Immature natural killer cell (primary cell): ENCODE data around the gene RGS6. TPM values are rescaled to one million over a fixed set of nuclear protein-coding genes. Genes with fewer than 3 reads are reported as not detected.
"Not testable (repeated sequence)": the region's sequence is repeated elsewhere in the genome, so short reads cannot be mapped to it uniquely, and the experiment has no call there.

Experiments
- DNase-seq, 3 donors: peaks; one replicate each; pipeline ENCODE4 v3.0.0; 2022; ENCODE audit warnings: mixed read lengths in 1 of 3
- H3K27ac Mint-ChIP-seq, 6 donors: one replicate each; pipeline ENCODE4 v1.8.0; 2020; ENCODE audit warnings: mixed read lengths in 6 of 6, mild to moderate bottlenecking in 5 of 6, inconsistent platforms in 4 of 6, moderate library complexity in 3 of 6
- H3K27me3 Mint-ChIP-seq, 3 donors: one replicate each; pipeline ENCODE4 v1.8.0; 2020 to 2021; ENCODE audit warnings: low read depth in 3 of 3, mild to moderate bottlenecking in 3 of 3, mixed read lengths in 3 of 3, moderate library complexity in 3 of 3, inconsistent platforms in 1 of 3
- H3K36me3 Mint-ChIP-seq, 3 donors: one replicate each; pipeline ENCODE4 v1.8.0; 2020; ENCODE audit warnings: mixed read lengths in 3 of 3, inconsistent platforms in 2 of 3, mild to moderate bottlenecking in 2 of 3
- H3K4me1 Mint-ChIP-seq, 2 donors: one replicate each; pipeline ENCODE4 v1.8.0; 2020; ENCODE audit warnings: inconsistent platforms in 2 of 2, mild to moderate bottlenecking in 2 of 2, mixed read lengths in 2 of 2, moderate library complexity in 1 of 2
- H3K4me3 Mint-ChIP-seq, 5 donors: one replicate each; pipeline ENCODE4 v1.8.0; 2020; ENCODE audit warnings: mild to moderate bottlenecking in 5 of 5, mixed read lengths in 5 of 5, inconsistent platforms in 3 of 5, moderate library complexity in 3 of 5
- H3K9me3 Mint-ChIP-seq, 6 donors: one replicate each; pipeline ENCODE4 v1.8.0; 2020; ENCODE audit warnings: mild to moderate bottlenecking in 6 of 6, mixed read lengths in 6 of 6, inconsistent platforms in 4 of 6, moderate library complexity in 3 of 6
- polyA plus RNA-seq, 3 donors: library from polyadenylated mRNA; unstranded; fragments of 300-500 nt; fragmentation: Illumina TruSeq; gene quantifications; one replicate each; pipeline ENCODE4 v1.2.3, GENCODE V29; 2021

Gene RGS6
- polyA plus RNA-seq, 3 donors from 2014 or later, result 0.34 to 0.37 TPM; not detected in 1

- H3K27ac Mint-ChIP-seq, result peak overlapping the region; percentile 53 to 96 (median 92)
- H3K9me3 Mint-ChIP-seq, result no peaks in the 10 kb centered on the region
- DNase-seq, result peak in 2 of 3 donors; percentile 25 to 35
- peak overlapping the region; percentile 74 to 82 (median 78) for H3K4me3 Mint-ChIP-seq
- H3K4me1 Mint-ChIP-seq, result peaks cover 38 to 59% of the 10 kb centered on the region in 2 donors
- H3K27me3 Mint-ChIP-seq, result peaks cover 4 to 9% (median 6%) of the 10 kb centered on the region in 3 donors
- no peaks in the 10 kb centered on the region for H3K36me3 Mint-ChIP-seq
These were observed 520.5 kb downstream of the RGS6 start for GRCh38 chr14:72452774-72453173.

- Mint-ChIP-seq H3K36me3 (no peaks in the 10 kb centered on the region), H3K27me3 (peaks cover 6 to 9% (median 6%) of the 10 kb centered on the region in 3 donors), H3K4me3 (no peak overlapping the region), H3K9me3 (no peaks in the 10 kb centered on the region), H3K27ac (no peak overlapping the region), H3K4me1 (peaks cover 36 to 52% of the 10 kb centered on the region in 2 donors)
- no peak for DNase-seq
These were observed 522.3 kb downstream of the RGS6 start for GRCh38 chr14:72454388-72455160.

- Mint-ChIP-seq H3K9me3 (no peaks in the 10 kb centered on the region), H3K27ac (no peak overlapping the region), H3K36me3 (no peaks in the 10 kb centered on the region), H3K4me1 (peaks cover 12 to 28% of the 10 kb centered on the region in 2 donors), H3K4me3 (no peak overlapping the region), H3K27me3 (peaks cover 0 to 2% (median 1%) of the 10 kb centered on the region in 3 donors)
- DNase-seq, result no peak
These were observed 525.4 kb downstream of the RGS6 start for GRCh38 chr14:72457641-72458040.

- DNase-seq, result no peak
- no peak overlapping the region for H3K4me3 Mint-ChIP-seq
- H3K27ac Mint-ChIP-seq, result no peak overlapping the region
- no peaks in the 10 kb centered on the region for H3K4me1 Mint-ChIP-seq
- peaks cover 0 to 10% (median 1%) of the 10 kb centered on the region in 6 donors for H3K9me3 Mint-ChIP-seq
- peaks cover 3 to 8% (median 7%) of the 10 kb centered on the region in 3 donors for H3K36me3 Mint-ChIP-seq
- H3K27me3 Mint-ChIP-seq, result peaks cover 0 to 2% (median 2%) of the 10 kb centered on the region in 3 donors
These were observed 529.8 kb downstream of the RGS6 start for GRCh38 chr14:72462056-72462455.

GRCh38 chr14:72463291-72463866 is 531.1 kb downstream of the RGS6 start:
- no peak for DNase-seq
- Mint-ChIP-seq H3K36me3 (peaks cover 3 to 8% (median 7%) of the 10 kb centered on the region in 3 donors), H3K4me3 (no peak overlapping the region), H3K4me1 (no peaks in the 10 kb centered on the region), H3K9me3 (peaks cover 0 to 10% (median 1%) of the 10 kb centered on the region in 6 donors), H3K27me3 (peaks cover 0 to 2% (median 2%) of the 10 kb centered on the region in 3 donors), H3K27ac (no peak overlapping the region)

- peaks cover 3 to 8% (median 7%) of the 10 kb centered on the region in 3 donors for H3K36me3 Mint-ChIP-seq
These were observed 532.0 kb downstream of the RGS6 start for GRCh38 chr14:72464226-72464625.

GRCh38 chr14:72466325-72466724 is 534.1 kb downstream of the RGS6 start:
- peaks cover 3 to 8% (median 7%) of the 10 kb centered on the region in 3 donors for H3K36me3 Mint-ChIP-seq
- no peaks in the 10 kb centered on the region for H3K4me1 Mint-ChIP-seq
- peaks cover 0 to 10% (median 1%) of the 10 kb centered on the region in 6 donors for H3K9me3 Mint-ChIP-seq
- no peak overlapping the region for H3K27ac Mint-ChIP-seq
- H3K4me3 Mint-ChIP-seq, result no peak overlapping the region
- DNase-seq, result no peak
- H3K27me3 Mint-ChIP-seq, result peaks cover 0 to 2% (median 1%) of the 10 kb centered on the region in 3 donors

More at GRCh38 chr14:72464226-72464625, 532.0 kb downstream of the RGS6 start:
- Mint-ChIP-seq H3K27me3 (peaks cover 0 to 2% (median 0%) of the 10 kb centered on the region in 3 donors), H3K27ac (no peak overlapping the region), H3K4me1 (no peaks in the 10 kb centered on the region), H3K4me3 (no peak overlapping the region), H3K9me3 (peaks cover 0 to 10% (median 1%) of the 10 kb centered on the region in 6 donors)
- no peak for DNase-seq

- H3K27ac Mint-ChIP-seq, result no peak overlapping the region
- H3K9me3 Mint-ChIP-seq, result peaks cover 0 to 4% (median 1%) of the 10 kb centered on the region in 6 donors
- H3K4me3 Mint-ChIP-seq, result no peak overlapping the region
- H3K4me1 Mint-ChIP-seq, result peaks cover 9% of the 10 kb centered on the region in 2 donors
- no peak for DNase-seq
- peaks cover 0 to 3% (median 3%) of the 10 kb centered on the region in 3 donors for H3K36me3 Mint-ChIP-seq
- H3K27me3 Mint-ChIP-seq, result peaks cover 0 to 3% (median 0%) of the 10 kb centered on the region in 3 donors
These were observed 539.1 kb downstream of the RGS6 start for GRCh38 chr14:72471346-72471745.

GRCh38 chr14:72472845-72473244 is 540.6 kb downstream of the RGS6 start:
- no peak for DNase-seq
- H3K4me1 Mint-ChIP-seq, result peaks cover 24% of the 10 kb centered on the region in 2 donors
- no peak overlapping the region for H3K4me3 Mint-ChIP-seq
- H3K27me3 Mint-ChIP-seq, result peaks cover 0 to 3% (median 0%) of the 10 kb centered on the region in 3 donors
- H3K9me3 Mint-ChIP-seq, result no peaks in the 10 kb centered on the region
- H3K27ac Mint-ChIP-seq, result no peak overlapping the region
- H3K36me3 Mint-ChIP-seq, result no peaks in the 10 kb centered on the region

- DNase-seq, result peak; percentile 54 to 66 (median 64)
- peaks cover 0 to 4% (median 0%) of the 10 kb centered on the region in 3 donors for H3K36me3 Mint-ChIP-seq
- H3K9me3 Mint-ChIP-seq, result no peaks in the 10 kb centered on the region
- H3K4me1 Mint-ChIP-seq, result peaks cover 54 to 64% of the 10 kb centered on the region in 2 donors
- H3K4me3 Mint-ChIP-seq, result peak overlapping the region; percentile 52 to 84 (median 79)
- H3K27me3 Mint-ChIP-seq, result peaks cover 0 to 2% (median 2%) of the 10 kb centered on the region in 3 donors
- peak overlapping the region; percentile 82 to 90 (median 86) for H3K27ac Mint-ChIP-seq
These were observed 544.6 kb downstream of the RGS6 start for GRCh38 chr14:72476657-72477499.

- H3K9me3 Mint-ChIP-seq, H3K27me3 Mint-ChIP-seq, DNase-seq, H3K36me3 Mint-ChIP-seq: not testable (repeated sequence)
- peak overlapping the region; percentile 82 to 90 (median 86) for H3K27ac Mint-ChIP-seq
- H3K4me1 Mint-ChIP-seq, result peaks cover 57 to 70% of the 10 kb centered on the region in 2 donors
- peak overlapping the region; percentile 52 to 84 (median 79) for H3K4me3 Mint-ChIP-seq
These were observed 545.3 kb downstream of the RGS6 start for GRCh38 chr14:72477578-72477977.

- peak overlapping the region in 1 of 5 donors; percentile 53 for H3K4me3 Mint-ChIP-seq
- H3K9me3 Mint-ChIP-seq, result no peaks in the 10 kb centered on the region
- peaks cover 57 to 70% of the 10 kb centered on the region in 2 donors for H3K4me1 Mint-ChIP-seq
- peaks cover 0 to 2% (median 0%) of the 10 kb centered on the region in 3 donors for H3K27me3 Mint-ChIP-seq
- peaks cover 0 to 4% (median 0%) of the 10 kb centered on the region in 3 donors for H3K36me3 Mint-ChIP-seq
- DNase-seq, result no peak
- H3K27ac Mint-ChIP-seq, result peak overlapping the region in 2 of 6 donors; percentile 30 to 82
These were observed 546.3 kb downstream of the RGS6 start for GRCh38 chr14:72478471-72478893.

GRCh38 chr14:72479461-72479931 is 547.3 kb downstream of the RGS6 start:
- Mint-ChIP-seq H3K4me3 (peak overlapping the region in 4 of 5 donors; percentile 10 to 51 (median 26)), H3K9me3 (no peaks in the 10 kb centered on the region), H3K27ac (peak overlapping the region in 4 of 6 donors; percentile 27 to 69 (median 57)), H3K4me1 (peaks cover 57 to 70% of the 10 kb centered on the region in 2 donors), H3K27me3 (peaks cover 0 to 7% (median 0%) of the 10 kb centered on the region in 3 donors), H3K36me3 (peaks cover 0 to 11% (median 0%) of the 10 kb centered on the region in 3 donors)
- no peak for DNase-seq
